HuH-7.5 (cell line): ENCODE data around the gene SETD1B.
A peak's percentile ranks its signal among the peaks of the same experiment; 100 is the strongest.
"Not testable (repeated sequence)": the region's sequence is repeated elsewhere in the genome, so short reads cannot be mapped to it uniquely, and the experiment has no call there.

Source experiments
- DNase-seq: peaks from one replicate; pipeline ENCODE4 v3.0.0; 2011; ENCODE audit warnings: low spot score

SETD1B gene

GRCh38 chr12:121803861-121804416 lies at the start of gene SETD1B:
Gene SETD1B (plus strand): TSS chr12:121804009. CDS start chr12:121804738, 729 bp downstream.
- DNase-seq, result no peak

GRCh38 chr12:121754836-121755235 lies 49.0 kb upstream of the SETD1B start:
- DNase-seq, result no peak

GRCh38 chr12:121755591-121755990 lies 48.2 kb upstream of the SETD1B start:
- no peak for DNase-seq

GRCh38 chr12:121758536-121758935 lies 45.3 kb upstream of the SETD1B start:
- not testable (repeated sequence) for DNase-seq

- no peak for DNase-seq
Measured at GRCh38 chr12:121762269-121762668, 41.5 kb upstream of the SETD1B start.

- DNase-seq, result no peak
Measured at GRCh38 chr12:121764808-121765207, 39.0 kb upstream of the SETD1B start.

GRCh38 chr12:121765573-121765972 lies 38.2 kb upstream of the SETD1B start:
- DNase-seq, result no peak

- DNase-seq, result no peak
Measured at GRCh38 chr12:121766290-121767039, 37.3 kb upstream of the SETD1B start.

GRCh38 chr12:121767525-121768016 lies 36.2 kb upstream of the SETD1B start:
- DNase-seq, result no peak

- no peak for DNase-seq
Measured at GRCh38 chr12:121769297-121769830, 34.4 kb upstream of the SETD1B start.

- no peak for DNase-seq
Measured at GRCh38 chr12:121769831-121770301, 33.9 kb upstream of the SETD1B start.

- no peak for DNase-seq
Measured at GRCh38 chr12:121770388-121770787, 33.4 kb upstream of the SETD1B start.

GRCh38 chr12:121770813-121771625 lies 32.8 kb upstream of the SETD1B start:
- DNase-seq, result no peak

- DNase-seq, result peak; percentile 92
Measured at GRCh38 chr12:121773011-121773777, 30.6 kb upstream of the SETD1B start.

- DNase-seq, result no peak
Measured at GRCh38 chr12:121774968-121775474, 28.8 kb upstream of the SETD1B start.

- no peak for DNase-seq
Measured at GRCh38 chr12:121775501-121775900, 28.3 kb upstream of the SETD1B start.

GRCh38 chr12:121776190-121777098 lies 27.4 kb upstream of the SETD1B start:
- peak; percentile 88 for DNase-seq

GRCh38 chr12:121778567-121779421 lies 25.0 kb upstream of the SETD1B start:
- DNase-seq, result no peak

- no peak for DNase-seq
Measured at GRCh38 chr12:121779422-121779895, 24.4 kb upstream of the SETD1B start.
